ENCODE measurements around the gene GSDMA.

The GSDMA gene

GRCh38 chr17:39934324-39934723 is 28.5 kb upstream of the GSDMA start (continued):
- TF ChIP-seq PRDM6 (tag by site-specific recombination; IDR thresholded peaks at IDR 0.05) (no peak), MYNN (tag by site-specific recombination; IDR thresholded peaks at IDR 0.05; ENCODE audit: borderline replicate concordance) (no peak), HOXC10 (CRISPR knock-in tag; IDR thresholded peaks at IDR 0.05) (no peak), ZNF335 (tag by site-specific recombination; conservative IDR thresholded peaks at IDR 0.05) (no peak), PRDM1 (tag by site-specific recombination; IDR thresholded peaks at IDR 0.05) (no peak), TCF7L2 (IDR thresholded peaks at IDR 0.05; ENCODE audit: borderline replicate concordance, low read depth, low read length) (no peak)

- Histone ChIP-seq H3K27ac (ENCODE audit: extremely low read depth, low read depth, low read length) (no peak overlapping the region), H3K4me3 (ENCODE audit: low read depth, low read length) (no peak overlapping the region), H3K9me3 (ENCODE audit: control insufficient read depth, insufficient read depth, low read depth, low read length) (no peaks in the 10 kb centered on the region), H3K4me1 (ENCODE audit: control insufficient read depth, insufficient read depth, low read length) (peaks cover 5% of the 10 kb centered on the region; the same call in 1 of the 2 replicates), H3K36me3 (ENCODE audit: control insufficient read depth in 2 of 2, insufficient read depth in 1 of 2, low read length in 2 of 2) (no peaks in the 10 kb centered on the region)
- ChIA-PET CTCF (interaction anchor here (0.7 kb wide), 1 partner anchor 119 kb away, joined by 3 read pairs; the partner anchor contains the start of gene MED24), POLR2A (interaction anchor here (0.5 kb wide), 1 partner anchor 441 kb away, joined by 4 read pairs; no protein-coding TSS in a partner anchor)
- TF ChIP-seq ZNF335 (tag by site-specific recombination; conservative IDR thresholded peaks at IDR 0.05) (peak; percentile 63), GLIS1 (tag by site-specific recombination; IDR thresholded peaks at IDR 0.05) (peak; percentile 10; the same call in 1 of the 2 replicates), ZBTB17 (tag by site-specific recombination; IDR thresholded peaks at IDR 0.05) (peak; percentile 15; the same call in 1 of the 2 replicates), KLF17 (tag by site-specific recombination; IDR thresholded peaks at IDR 0.05) (0 out of 2 replicates have a peak, but pooled peaks have one; percentile 21), ZNF529 (tag by site-specific recombination; IDR thresholded peaks at IDR 0.05; ENCODE audit: insufficient replicate concordance) (no peak)
These were observed 26.9 kb upstream of the GSDMA start for GRCh38 chr17:39935909-39936308.

- CTCF ChIA-PET: interaction anchor here (0.6 to 3.8 kb wide), 4 partner anchors 15 to 98 kb away, joined by 3 to 35 read pairs (median 4); no protein-coding TSS in a partner anchor
These were observed 25.4 kb upstream of the GSDMA start for GRCh38 chr17:39937447-39937846.

GRCh38 chr17:39938140-39938869 is 24.5 kb upstream of the GSDMA start:
- TF ChIP-seq ZBTB21 (tag by site-specific recombination; IDR thresholded peaks at IDR 0.05): no peak
- POLR2A ChIA-PET: interaction anchor here (1.0 kb wide), 1 partner anchor 9 kb away, joined by 3 read pairs; no protein-coding TSS in a partner anchor
- CTCF ChIA-PET: interaction anchor here (0.6 to 3.8 kb wide), 12 partner anchors 9 to 235 kb away, joined by 3 to 35 read pairs (median 6); partner anchors contain the start of gene PSMD3
- peaks cover 5% of the 10 kb centered on the region; the same call in 1 of the 2 replicates for H3K4me1 ChIP-seq (ENCODE audit: control insufficient read depth, insufficient read depth, low read length)
- H3K9me3 ChIP-seq (ENCODE audit: control insufficient read depth, insufficient read depth, low read depth, low read length): no peaks in the 10 kb centered on the region
- H3K27ac ChIP-seq (ENCODE audit: extremely low read depth, low read depth, low read length): no peak overlapping the region
- no peaks in the 10 kb centered on the region for H3K36me3 ChIP-seq (ENCODE audit: control insufficient read depth in 2 of 2, insufficient read depth in 1 of 2, low read length in 2 of 2)
- no peak overlapping the region for H3K4me3 ChIP-seq (ENCODE audit: low read depth, low read length)

More at GRCh38 chr17:39937447-39937846, 25.4 kb upstream of the GSDMA start:
- POLR2A ChIA-PET: no interaction called here
- Histone ChIP-seq H3K4me3 (ENCODE audit: low read depth, low read length) (no peak overlapping the region), H3K36me3 (ENCODE audit: control insufficient read depth in 2 of 2, insufficient read depth in 1 of 2, low read length in 2 of 2) (no peaks in the 10 kb centered on the region), H3K4me1 (ENCODE audit: control insufficient read depth, insufficient read depth, low read length) (peaks cover 5% of the 10 kb centered on the region; the same call in 1 of the 2 replicates), H3K27ac (ENCODE audit: extremely low read depth, low read depth, low read length) (no peak overlapping the region), H3K9me3 (ENCODE audit: control insufficient read depth, insufficient read depth, low read depth, low read length) (no peaks in the 10 kb centered on the region)
- TF ChIP-seq ZBTB17 (tag by site-specific recombination; IDR thresholded peaks at IDR 0.05): peak; percentile 48; the same call in 1 of the 2 replicates
- TF ChIP-seq ZNF600 (tag by site-specific recombination; IDR thresholded peaks at IDR 0.05): peak; percentile 31; the same call in 1 of the 2 replicates
- TF ChIP-seq ZNF394 (tag by site-specific recombination; IDR thresholded peaks at IDR 0.05; ENCODE audit: borderline replicate concordance): peak; percentile 23; the same call in 1 of the 2 replicates
- no peak for TF ChIP-seq ZNF791 (tag by site-specific recombination; IDR thresholded peaks at IDR 0.05)
- peak; percentile 83 for TF ChIP-seq ZNF10 (tag by site-specific recombination; IDR thresholded peaks at IDR 0.05)
